DOHH2 (cell line): Measurements from ENCODE around the gene LYPD5.

Experiments
- H3F3A ChIP-seq: fragments of 200-600 bp; sonication (generic), shearing (Covaris generic); 2 replicates; pipeline ENCODE4 v1.6.0; 2016; ENCODE audit warnings: antibody characterized with exemption, mild to moderate bottlenecking; ENCODE audit not compliant: control insufficient read depth, insufficient read depth
- H3K27ac ChIP-seq: fragments of 200-600 bp; sonication (generic); 2 replicates; pipeline ENCODE4 v1.5.1; 2014; ENCODE audit warnings: low read depth, mild to moderate bottlenecking, low read length, moderate library complexity
- H3K27me3 ChIP-seq: fragments of 200-600 bp; sonication (generic); 2 replicates; pipeline ENCODE4 v1.6.1; 2014; ENCODE audit warnings: mild to moderate bottlenecking, low read length, mixed read lengths; ENCODE audit not compliant: control insufficient read depth
- H3K36me3 ChIP-seq: fragments of 200-600 bp; sonication (generic); 2 replicates; pipeline ENCODE4 v1.6.1; 2014; ENCODE audit warnings: mild to moderate bottlenecking, low read length, moderate library complexity, mixed read lengths; ENCODE audit not compliant: control insufficient read depth
- H3K4me1 ChIP-seq: fragments of 200-600 bp; sonication (generic); 2 replicates; pipeline ENCODE4 v1.6.1; 2014; ENCODE audit warnings: mild to moderate bottlenecking, low read length, mixed read lengths; ENCODE audit not compliant: control insufficient read depth
- H3K4me2 ChIP-seq: fragments of 200-600 bp; sonication (generic); 2 replicates; pipeline ENCODE4 v1.6.0; 2014; ENCODE audit warnings: mild to moderate bottlenecking, low read length, moderate library complexity
- H3K4me3 ChIP-seq: fragments of 200-600 bp; sonication (generic); 2 replicates; pipeline ENCODE4 v1.5.1; 2014; ENCODE audit warnings: mild to moderate bottlenecking, low read length, mixed read lengths
- H3K79me2 ChIP-seq: fragments of 200-600 bp; sonication (generic); 2 replicates; pipeline ENCODE4 v1.6.1; 2014; ENCODE audit warnings: mild to moderate bottlenecking, low read length, mixed read lengths; ENCODE audit not compliant: control insufficient read depth
- H3K9me2 ChIP-seq: fragments of 200-600 bp; sonication (generic); replicated peaks from 2 replicates; pipeline ENCODE4 v1.6.1; 2014; ENCODE audit warnings: mild to moderate bottlenecking, low read length, mixed read lengths; ENCODE audit not compliant: control insufficient read depth
- H3K9me3 ChIP-seq: fragments of 200-600 bp; sonication (generic); 2 replicates; pipeline ENCODE4 v1.6.1; 2014; ENCODE audit warnings: antibody characterized with exemption, low read length, mixed read lengths; ENCODE audit not compliant: control insufficient read depth, insufficient read depth
- H4K20me1 ChIP-seq: fragments of 200-600 bp; sonication (generic); 2 replicates; pipeline ENCODE4 v1.6.0; 2014; ENCODE audit warnings: low read depth, mild to moderate bottlenecking, antibody characterized with exemption, low read length, moderate library complexity; ENCODE audit not compliant: control insufficient read depth, insufficient read depth
- EZH2phosphoT487 ChIP-seq: fragments of 200-600 bp; sonication (generic); IDR thresholded peaks from 2 replicates; pipeline ENCODE4 v1.6.1; 2017; ENCODE audit warnings: borderline replicate concordance, mild to moderate bottlenecking, antibody characterized with exemption, low read length, moderate library complexity, mixed read lengths
- TF ChIP-seq, protein P1 (sequence below): fragments of 200-600 bp; sonication (generic); IDR thresholded peaks from one replicate; pipeline ENCODE4 v1.5.1; 2014; ENCODE audit warnings: antibody characterized with exemption, mild to moderate bottlenecking, low read depth, low read length; ENCODE audit not compliant: poor library complexity, severe bottlenecking

Gene LYPD5

DNA sequence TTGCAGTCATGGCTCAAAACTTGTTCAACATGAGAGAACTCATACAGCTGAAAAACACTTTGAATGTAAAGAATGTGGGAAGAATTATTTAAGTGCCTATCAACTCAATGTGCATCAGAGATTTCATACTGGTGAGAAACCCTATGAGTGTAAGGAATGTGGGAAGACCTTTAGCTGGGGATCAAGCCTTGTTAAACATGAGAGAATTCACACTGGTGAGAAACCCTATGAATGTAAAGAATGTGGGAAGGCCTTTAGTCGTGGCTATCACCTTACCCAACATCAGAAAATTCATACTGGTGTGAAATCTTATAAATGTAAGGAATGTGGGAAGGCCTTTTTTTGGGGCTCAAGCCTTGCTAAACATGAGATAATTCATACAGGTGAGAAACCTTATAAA, 45.0 kb upstream of the LYPD5 start:
- Histone ChIP-seq H3F3A (no peaks in the 10 kb centered on the region), H3K79me2 (no peaks in the 10 kb centered on the region), H3K27me3 (no peaks in the 10 kb centered on the region), H3K4me2 (no peak overlapping the region), H3K4me1 (no peaks in the 10 kb centered on the region), H3K9me2 (no peaks in the 10 kb centered on the region), H3K4me3 (no peak overlapping the region), H4K20me1 (no peaks in the 10 kb centered on the region), H3K27ac (no peak overlapping the region), H3K9me3 (peaks cover 39% of the 10 kb centered on the region; the same call in 1 of the 2 replicates), H3K36me3 (no peaks in the 10 kb centered on the region)
- TF ChIP-seq, protein P1, sequence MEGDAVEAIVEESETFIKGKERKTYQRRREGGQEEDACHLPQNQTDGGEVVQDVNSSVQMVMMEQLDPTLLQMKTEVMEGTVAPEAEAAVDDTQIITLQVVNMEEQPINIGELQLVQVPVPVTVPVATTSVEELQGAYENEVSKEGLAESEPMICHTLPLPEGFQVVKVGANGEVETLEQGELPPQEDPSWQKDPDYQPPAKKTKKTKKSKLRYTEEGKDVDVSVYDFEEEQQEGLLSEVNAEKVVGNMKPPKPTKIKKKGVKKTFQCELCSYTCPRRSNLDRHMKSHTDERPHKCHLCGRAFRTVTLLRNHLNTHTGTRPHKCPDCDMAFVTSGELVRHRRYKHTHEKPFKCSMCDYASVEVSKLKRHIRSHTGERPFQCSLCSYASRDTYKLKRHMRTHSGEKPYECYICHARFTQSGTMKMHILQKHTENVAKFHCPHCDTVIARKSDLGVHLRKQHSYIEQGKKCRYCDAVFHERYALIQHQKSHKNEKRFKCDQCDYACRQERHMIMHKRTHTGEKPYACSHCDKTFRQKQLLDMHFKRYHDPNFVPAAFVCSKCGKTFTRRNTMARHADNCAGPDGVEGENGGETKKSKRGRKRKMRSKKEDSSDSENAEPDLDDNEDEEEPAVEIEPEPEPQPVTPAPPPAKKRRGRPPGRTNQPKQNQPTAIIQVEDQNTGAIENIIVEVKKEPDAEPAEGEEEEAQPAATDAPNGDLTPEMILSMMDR = no peak
- TF ChIP-seq EZH2phosphoT487 = no peak

DNA sequence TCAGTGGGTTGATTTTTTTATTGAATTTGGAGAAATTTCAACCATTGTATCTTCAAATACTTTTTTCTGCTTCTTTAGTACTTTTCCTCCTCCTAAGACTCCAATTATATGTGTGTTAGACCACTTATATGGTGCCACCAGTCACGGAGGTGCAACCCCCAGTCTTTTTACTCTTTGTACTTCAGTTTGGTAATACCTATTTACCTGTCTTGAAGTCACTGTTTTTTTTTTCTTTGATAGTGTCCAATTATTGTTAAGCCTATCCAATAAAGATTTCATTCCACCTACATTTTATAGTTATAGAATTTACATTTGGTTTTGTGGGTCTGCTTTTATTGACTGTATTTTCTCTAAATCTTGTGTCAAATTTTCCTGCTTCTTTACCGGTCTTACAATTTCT, 39.8 kb upstream of the LYPD5 start:
- Histone ChIP-seq H3K9me3 (peaks cover 17% of the 10 kb centered on the region; the same call in 1 of the 2 replicates), H3F3A (no peaks in the 10 kb centered on the region), H4K20me1 (no peaks in the 10 kb centered on the region), H3K36me3 (no peaks in the 10 kb centered on the region; the same call in 1 of the 2 replicates), H3K27me3 (no peaks in the 10 kb centered on the region), H3K9me2 (no peaks in the 10 kb centered on the region), H3K79me2 (no peaks in the 10 kb centered on the region), H3K4me3 (no peak overlapping the region), H3K27ac (no peak overlapping the region), H3K4me2 (no peak overlapping the region), H3K4me1 (no peaks in the 10 kb centered on the region)
- no peak for TF ChIP-seq EZH2phosphoT487
- TF ChIP-seq, protein P1 = no peak

DNA sequence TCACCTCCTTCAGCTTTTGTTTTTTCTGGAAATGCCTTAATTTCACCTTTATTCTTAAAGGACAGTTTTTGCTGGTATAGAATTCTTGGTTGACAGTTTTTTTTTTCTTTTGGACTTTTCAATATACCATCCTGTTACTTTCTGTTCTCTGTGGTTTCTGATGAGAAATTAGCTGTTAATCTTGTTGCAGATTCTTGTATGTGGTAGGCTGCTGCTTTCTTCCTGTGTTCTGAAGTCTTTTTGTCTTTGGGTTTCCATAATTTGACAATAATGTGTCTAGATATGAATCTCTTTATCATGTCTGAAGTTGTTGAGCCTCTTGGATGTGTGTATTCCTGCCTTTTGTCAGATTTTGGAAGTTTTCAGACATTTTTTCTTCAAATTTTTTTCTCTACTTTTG, 36.9 kb upstream of the LYPD5 start:
- no peaks in the 10 kb centered on the region for H3F3A ChIP-seq
- H3K4me1 ChIP-seq = no peaks in the 10 kb centered on the region
- H3K27ac ChIP-seq = no peak overlapping the region
- H3K36me3 ChIP-seq = no peaks in the 10 kb centered on the region; the same call in 1 of the 2 replicates
- H4K20me1 ChIP-seq = no peaks in the 10 kb centered on the region
- no peaks in the 10 kb centered on the region for H3K27me3 ChIP-seq
- H3K79me2 ChIP-seq = no peaks in the 10 kb centered on the region
- H3K4me2 ChIP-seq = no peak overlapping the region
- H3K9me3 ChIP-seq = peaks cover 6% of the 10 kb centered on the region; the same call in 1 of the 2 replicates
- no peaks in the 10 kb centered on the region for H3K9me2 ChIP-seq
- TF ChIP-seq, protein P1 = no peak
- no peak overlapping the region for H3K4me3 ChIP-seq
